Tibial nerve (tissue), 4 donors: ENCODE data around the gene GALR2. TPM values are rescaled to one million over a fixed set of nuclear protein-coding genes. Genes with fewer than 3 reads are reported as not detected.

Experiments used
- DNase-seq, 2 donors: peaks; one replicate each; pipeline ENCODE4 v3.0.0-alpha.2; 2019; ENCODE audit warnings: low spot score in 2 of 2
- H3K27ac ChIP-seq, 4 donors: fragments of 200-600 bp; sonication (generic) in 3 of 4; one replicate each; pipeline ENCODE4 v1.5.1; 2017 to 2019; ENCODE audit warnings: mild to moderate bottlenecking in 1 of 4
- H3K27me3 ChIP-seq, 2 donors: fragments of 200-600 bp; sonication (generic) in 1 of 2; one replicate each; pipeline versions ENCODE4 v1.5.1 to v1.6.0; 2017 to 2019
- H3K36me3 ChIP-seq, 3 donors: fragments of 200-600 bp; sonication (generic); one replicate each; pipeline ENCODE4 v1.5.1; 2018 to 2019
- H3K4me1 ChIP-seq, 4 donors: fragments of 200-600 bp; sonication (generic) in 3 of 4; one replicate each; pipeline ENCODE4 v1.5.1; 2017 to 2019
- H3K4me3 ChIP-seq, 4 donors: fragments of 200-600 bp; sonication (generic) in 3 of 4; one replicate each; pipeline ENCODE4 v1.5.1; 2017 to 2019; ENCODE audit warnings: mild to moderate bottlenecking in 1 of 4, moderate library complexity in 1 of 4
- H3K9me3 ChIP-seq, 4 donors: fragments of 200-600 bp; sonication (generic) in 3 of 4; one replicate each; pipeline ENCODE4 v1.5.1; 2017 to 2019
- EP300 ChIP-seq, 2 donors: sonication (generic); formaldehyde crosslinking; IDR thresholded peaks; one replicate each; pipeline ENCODE4 v1.6.1; 2017; ENCODE audit warnings: antibody characterized with exemption in 2 of 2, mild to moderate bottlenecking in 1 of 2
- POLR2A ChIP-seq, 2 donors: fragments of 450-650 bp; IDR thresholded peaks; one replicate each; pipeline ENCODE4 v1.6.1; 2017; ENCODE audit warnings: antibody characterized with exemption in 2 of 2, mild to moderate bottlenecking in 2 of 2, moderate library complexity in 2 of 2
- WGBS, 2 donors: methylation state at CpG; one replicate each; pipeline ENCODE4 v1.1.5; 2018; 5-methylcytosine and 5-hydroxymethylcytosine counted together
- total RNA-seq, 4 donors: library from RNA; depleted of rRNA; stranded (reverse); fragments of >200 nt; gene quantifications; one replicate each; pipeline ENCODE4 v1.1.0, GENCODE V29; 2016
- TF ChIP-seq, protein P1 (sequence below), 5 experiments: fragments of 200-600 bp in 3 of 5; fragments of 450-650 bp in 2 of 5; sonication (generic) in 3 of 5; IDR thresholded peaks; one replicate each; pipeline ENCODE4 v1.5.1; 2016 to 2019; ENCODE audit warnings: antibody characterized with exemption in 5 of 5, mild to moderate bottlenecking in 3 of 5, moderate library complexity in 2 of 5

GALR2 gene
- total RNA-seq, 4 donors from 2014 or later, result not detected

DNA sequence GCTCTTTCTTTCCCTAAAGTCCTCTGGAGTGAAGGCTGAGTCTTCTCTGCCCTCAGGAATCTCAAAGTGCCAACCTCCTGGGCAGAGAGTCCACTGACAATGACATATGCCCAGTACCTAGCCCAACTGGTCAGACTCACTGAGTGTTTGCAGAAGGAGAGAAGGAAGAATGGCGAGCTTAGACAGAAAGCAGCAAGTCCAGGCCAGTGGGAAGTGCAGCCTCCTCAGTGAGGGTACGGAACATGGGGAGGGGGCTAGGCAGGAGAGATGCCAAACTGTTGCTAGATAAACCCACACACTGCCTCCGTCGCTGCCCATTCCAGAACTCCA, 28.3 kb downstream of the GALR2 start:
- Histone ChIP-seq H3K9me3 (no peaks in the 10 kb centered on the region), H3K4me1 (peaks cover 0 to 25% (median 12%) of the 10 kb centered on the region in 4 donors), H3K4me3 (peak overlapping the region; percentile 64 to 82 (median 70)), H3K27ac (peak overlapping the region; percentile 19 to 85 (median 82)), H3K27me3 (no peaks in the 10 kb centered on the region), H3K36me3 (peaks cover 0 to 40% (median 0%) of the 10 kb centered on the region in 3 donors)
- 0 to 2% methylated on average over 2 to 4 of the region's 4 CpGs for WGBS, 2 donors
- no peak for DNase-seq
- TF ChIP-seq, protein P1, sequence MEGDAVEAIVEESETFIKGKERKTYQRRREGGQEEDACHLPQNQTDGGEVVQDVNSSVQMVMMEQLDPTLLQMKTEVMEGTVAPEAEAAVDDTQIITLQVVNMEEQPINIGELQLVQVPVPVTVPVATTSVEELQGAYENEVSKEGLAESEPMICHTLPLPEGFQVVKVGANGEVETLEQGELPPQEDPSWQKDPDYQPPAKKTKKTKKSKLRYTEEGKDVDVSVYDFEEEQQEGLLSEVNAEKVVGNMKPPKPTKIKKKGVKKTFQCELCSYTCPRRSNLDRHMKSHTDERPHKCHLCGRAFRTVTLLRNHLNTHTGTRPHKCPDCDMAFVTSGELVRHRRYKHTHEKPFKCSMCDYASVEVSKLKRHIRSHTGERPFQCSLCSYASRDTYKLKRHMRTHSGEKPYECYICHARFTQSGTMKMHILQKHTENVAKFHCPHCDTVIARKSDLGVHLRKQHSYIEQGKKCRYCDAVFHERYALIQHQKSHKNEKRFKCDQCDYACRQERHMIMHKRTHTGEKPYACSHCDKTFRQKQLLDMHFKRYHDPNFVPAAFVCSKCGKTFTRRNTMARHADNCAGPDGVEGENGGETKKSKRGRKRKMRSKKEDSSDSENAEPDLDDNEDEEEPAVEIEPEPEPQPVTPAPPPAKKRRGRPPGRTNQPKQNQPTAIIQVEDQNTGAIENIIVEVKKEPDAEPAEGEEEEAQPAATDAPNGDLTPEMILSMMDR (IDR thresholded peaks at IDR 0.05), result no peak
- TF ChIP-seq EP300 (IDR thresholded peaks at IDR 0.05) (no peak), POLR2A (IDR thresholded peaks at IDR 0.05) (no peak)

DNA sequence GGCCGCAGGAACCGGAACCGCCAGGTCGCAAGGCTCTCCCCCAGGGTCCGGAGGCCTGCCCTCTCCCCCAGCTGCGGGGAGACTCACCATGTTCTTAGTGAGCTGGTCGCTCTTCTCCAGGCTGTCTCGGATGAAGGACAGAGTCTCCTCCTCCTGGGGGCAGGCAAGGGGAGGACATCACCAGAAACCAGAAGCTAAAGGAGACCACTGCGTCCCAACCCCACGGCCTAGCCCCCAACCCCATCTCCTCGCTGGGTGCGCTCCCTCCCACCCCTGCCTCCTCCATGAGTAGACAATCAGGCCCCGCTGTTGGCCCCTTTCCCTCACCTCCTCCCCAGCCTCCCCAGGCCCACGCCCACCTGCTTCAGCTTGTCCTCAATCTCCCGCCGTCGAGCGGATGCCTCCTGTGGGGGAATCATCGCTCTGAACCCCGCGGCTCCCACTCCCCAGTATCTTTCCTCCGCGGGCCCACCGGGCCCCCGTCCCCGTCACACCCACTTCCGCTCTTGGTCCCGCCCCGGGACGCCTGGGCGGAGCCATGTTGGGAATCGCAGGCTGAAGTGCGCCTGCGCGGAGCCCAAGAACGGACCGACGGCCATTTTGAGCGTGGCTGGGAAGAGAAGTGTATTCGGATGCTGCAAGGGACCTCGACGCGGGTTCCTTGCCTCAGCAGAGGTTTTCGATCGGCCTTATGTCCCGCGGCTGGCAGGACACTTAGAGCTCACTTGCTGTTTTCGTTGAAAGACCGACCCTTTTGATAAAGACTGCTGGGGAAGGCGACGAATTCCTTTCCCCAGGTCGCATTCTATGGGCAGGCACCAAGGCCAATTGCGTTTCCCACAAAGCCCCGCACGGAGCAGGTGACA, 28.9 kb downstream of the GALR2 start, which contains the start of gene EXOC7:
Gene EXOC7, minus strand, starts transcription at position 514 of the 866 bp plus-strand sequence. Its CDS starts 95 bp downstream, at position 419.
- Histone ChIP-seq H3K36me3 (peaks cover 0 to 34% (median 0%) of the 10 kb centered on the region in 3 donors), H3K4me1 (peaks cover 0 to 25% (median 12%) of the 10 kb centered on the region in 4 donors), H3K27me3 (no peaks in the 10 kb centered on the region), H3K27ac (peak within 1 kb of the TSS; percentile 19 to 85 (median 82)), H3K4me3 (peak within 1 kb of the TSS; percentile 64 to 82 (median 70)), H3K9me3 (no peaks in the 10 kb centered on the region)
- TF ChIP-seq, protein P1 (IDR thresholded peaks at IDR 0.05), result peak in 2 of 5 experiments; percentile 32 to 33
- TF ChIP-seq EP300 (IDR thresholded peaks at IDR 0.05), result peak; percentile 72 to 85
- peak in 1 of 2 donors; percentile 45 for TF ChIP-seq POLR2A (IDR thresholded peaks at IDR 0.05)
- peak; percentile 88 to 91 for DNase-seq
- 4 to 5% methylated on average over 47 to 48 of the region's 55 CpGs for WGBS, 2 donors

DNA sequence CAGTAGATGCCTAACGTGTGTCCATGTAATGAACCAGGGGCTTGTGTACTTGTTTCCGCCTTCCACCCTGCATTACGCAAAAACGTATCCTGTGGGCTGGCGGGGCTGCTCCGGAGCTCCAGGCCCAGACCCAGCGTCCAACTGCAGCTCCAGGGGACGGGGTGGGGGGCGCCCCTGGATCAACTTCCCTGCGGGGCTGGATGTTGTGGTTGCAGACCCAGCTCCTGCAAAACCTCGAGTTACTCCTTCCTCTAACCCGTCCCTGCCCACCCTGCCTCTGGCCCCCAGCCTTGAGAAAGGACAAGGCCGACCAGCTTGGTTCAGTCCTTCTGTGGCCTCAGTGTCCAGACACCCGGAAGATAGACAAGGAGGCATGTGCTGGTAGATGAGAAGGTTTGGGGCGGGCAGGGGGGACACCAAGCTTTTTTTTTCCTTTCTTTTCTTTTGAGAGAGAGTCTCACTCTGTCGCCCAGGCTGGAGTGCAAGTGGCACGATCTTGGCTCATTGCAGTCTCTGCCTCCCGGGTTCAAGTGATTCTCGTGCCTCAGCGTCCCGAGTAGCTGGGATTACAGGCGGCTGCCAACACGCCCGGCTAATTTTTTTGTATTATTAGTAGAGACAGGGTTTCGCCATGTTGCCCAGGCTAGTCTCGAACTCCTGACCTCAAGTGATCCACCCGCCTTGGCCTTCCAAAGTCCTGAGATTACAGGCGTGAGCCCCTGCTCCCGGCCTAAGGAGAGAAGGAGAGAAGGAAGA, 29.7 kb downstream of the GALR2 start:
- DNase-seq, result no peak
- no peak for TF ChIP-seq EP300 (IDR thresholded peaks at IDR 0.05)
- no peak for TF ChIP-seq POLR2A (IDR thresholded peaks at IDR 0.05)
- TF ChIP-seq, protein P1 (IDR thresholded peaks at IDR 0.05), result no peak
- 85 to 88% methylated on average over 25 to 29 of the region's 29 CpGs for WGBS, 2 donors

GRCh38 chr17:76104896-76105231, 30.3 kb downstream of the GALR2 start:
- 77 to 78% methylated on average over 5 of the region's 5 CpGs for WGBS, 2 donors
- Histone ChIP-seq H3K36me3 (peaks cover 0 to 21% (median 0%) of the 10 kb centered on the region in 3 donors), H3K27ac (no peak overlapping the region), H3K4me1 (peaks cover 0 to 25% (median 12%) of the 10 kb centered on the region in 4 donors), H3K9me3 (no peaks in the 10 kb centered on the region), H3K27me3 (no peaks in the 10 kb centered on the region), H3K4me3 (no peak overlapping the region)
- TF ChIP-seq EP300 (IDR thresholded peaks at IDR 0.05) (no peak), POLR2A (IDR thresholded peaks at IDR 0.05) (no peak)
- TF ChIP-seq, protein P1 (IDR thresholded peaks at IDR 0.05), result no peak
- no peak for DNase-seq

More for the DNA sequence above, 29.7 kb downstream of the GALR2 start:
- H3K9me3 ChIP-seq, result no peaks in the 10 kb centered on the region
- H3K27ac ChIP-seq, result peak overlapping the region; percentile 19 to 85 (median 82)
- H3K4me1 ChIP-seq, result peaks cover 0 to 25% (median 12%) of the 10 kb centered on the region in 4 donors
- H3K4me3 ChIP-seq, result peak overlapping the region; percentile 64 to 82 (median 70)
- H3K27me3 ChIP-seq, result no peaks in the 10 kb centered on the region
- peaks cover 0 to 26% (median 0%) of the 10 kb centered on the region in 3 donors for H3K36me3 ChIP-seq
